HAP-1 (cell line): Measurements from ENCODE around the gene TTC28.
"Not testable (repeated sequence)": the region's sequence is repeated elsewhere in the genome, so short reads cannot be mapped to it uniquely, and the experiment has no call there.

Experiments used
- DNase-seq, 2 experiments: peaks; one replicate each; pipeline ENCODE4 v3.0.0-alpha.2; 2016 to 2020; ENCODE audit warnings: low spot score in 2 of 2
- H3K27me3 ChIP-seq: fragments of 250-450 bp; sonication (Bioruptor Pico); 2 replicates; pipeline ENCODE4 v1.5.1; 2020; ENCODE audit warnings: low read depth, mild to moderate bottlenecking, moderate library complexity
- H3K36me3 ChIP-seq: fragments of 250-450 bp; sonication (Bioruptor Pico); replicated peaks from 2 replicates; pipeline ENCODE4 v1.5.1; 2020; ENCODE audit warnings: mild to moderate bottlenecking
- H3K4me1 ChIP-seq: fragments of 250-450 bp; sonication (Bioruptor Pico); 2 replicates; pipeline ENCODE4 v1.5.1; 2020; ENCODE audit warnings: mild to moderate bottlenecking
- H3K4me3 ChIP-seq: fragments of 250-450 bp; sonication (Bioruptor Pico); 2 replicates; pipeline ENCODE4 v1.5.1; 2020; ENCODE audit warnings: mild to moderate bottlenecking, moderate library complexity
- H3K9me3 ChIP-seq: fragments of 250-450 bp; sonication (Bioruptor Pico); 2 replicates; pipeline ENCODE4 v1.5.1; 2020; ENCODE audit warnings: mild to moderate bottlenecking, moderate library complexity
- in situ Hi-C: fragments of 300-500 bp; cut with MboI; formaldehyde crosslinking; loops from 3 replicates; pipeline ENCODE4 v1.14.3; 2020; ENCODE audit warnings: low sequenced_read_pairs, inconsistent platforms, mixed read lengths

TTC28 gene

DNA sequence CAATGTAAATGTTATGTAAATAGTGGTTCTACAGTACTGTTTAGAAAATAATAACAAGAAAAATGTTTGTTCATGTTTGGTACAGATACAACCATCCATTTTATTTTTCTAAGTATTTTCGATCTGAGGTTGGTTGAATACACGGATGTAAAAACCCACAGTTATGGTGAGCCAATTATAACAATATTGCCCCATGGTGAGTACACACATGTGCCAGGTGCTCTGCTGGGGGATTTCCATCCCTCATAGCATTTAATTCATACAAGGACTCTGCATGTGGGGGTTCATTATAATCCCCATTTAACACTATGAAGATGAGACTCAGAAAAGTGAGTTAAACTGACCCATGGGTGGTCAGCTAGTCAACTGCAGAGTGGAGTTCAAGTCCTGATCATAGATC, 23.3 kb upstream of the TTC28 start:
- DNase-seq = no peak
- Histone ChIP-seq H3K27me3 (no peaks in the 10 kb centered on the region), H3K4me3 (no peak overlapping the region), H3K9me3 (no peaks in the 10 kb centered on the region), H3K36me3 (peaks cover 6% of the 10 kb centered on the region), H3K4me1 (no peaks in the 10 kb centered on the region)
- in situ Hi-C loops = no loop called here

DNA sequence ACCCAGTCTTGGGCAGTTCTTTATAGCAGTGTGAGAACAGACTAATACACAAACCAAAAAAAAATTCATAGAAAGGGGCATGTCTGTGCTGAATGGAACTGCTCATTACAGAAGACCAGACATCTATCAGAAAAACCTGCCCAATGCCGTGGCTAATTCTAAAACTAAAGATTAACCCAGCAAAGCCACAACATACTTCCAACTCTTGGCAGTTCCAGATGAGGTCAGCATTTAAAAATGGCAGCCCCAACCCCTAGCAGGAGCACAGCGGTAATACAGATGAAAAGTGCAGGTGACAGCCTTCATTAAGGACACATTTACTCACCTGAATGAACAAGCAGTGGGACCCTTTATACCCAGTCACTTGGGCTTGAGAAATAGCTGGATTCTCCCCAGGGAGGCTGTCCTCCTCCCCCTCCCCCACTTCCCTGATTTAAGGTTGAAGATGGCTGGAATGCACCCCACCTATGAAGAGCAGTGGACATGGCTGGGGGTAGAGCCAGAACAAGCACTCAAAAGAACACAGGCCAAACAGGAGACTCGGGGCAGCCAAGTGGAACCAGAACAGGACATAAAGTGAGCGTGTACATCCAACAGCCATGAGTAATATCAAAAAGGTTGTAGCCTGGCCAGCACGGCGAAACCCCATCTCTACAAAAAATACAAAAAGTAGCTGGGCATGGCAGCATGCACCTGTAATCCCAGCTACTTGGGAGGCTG, 13.6 kb upstream of the TTC28 start:
- H3K4me3 ChIP-seq, H3K9me3 ChIP-seq, H3K27me3 ChIP-seq, in situ Hi-C loops, DNase-seq, H3K36me3 ChIP-seq: not testable (repeated sequence)
- H3K4me1 ChIP-seq = peaks cover 10% of the 10 kb centered on the region; the same call in 1 of the 2 replicates

DNA sequence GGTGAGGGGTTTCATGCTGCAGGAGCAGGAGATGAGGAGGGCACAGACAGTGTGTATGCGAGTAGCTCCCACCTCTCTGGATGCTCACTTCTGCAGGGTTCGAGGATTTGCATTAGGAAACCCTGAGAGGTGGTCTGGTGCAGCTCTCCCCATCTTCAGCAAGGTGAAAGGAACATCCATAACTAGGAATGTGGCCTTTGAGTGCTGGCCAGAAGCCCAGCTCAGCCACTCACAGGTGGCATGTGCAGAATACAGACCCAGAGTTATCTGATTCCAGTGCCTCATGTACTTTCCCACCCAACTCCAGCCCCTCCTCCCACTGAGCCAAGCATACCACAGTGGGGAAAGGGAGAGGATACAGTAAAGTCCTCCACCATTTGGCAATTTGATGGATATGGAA, 10.2 kb upstream of the TTC28 start:
- DNase-seq, H3K4me1 ChIP-seq, H3K9me3 ChIP-seq, H3K27me3 ChIP-seq, in situ Hi-C loops, H3K4me3 ChIP-seq, H3K36me3 ChIP-seq: not testable (repeated sequence)

DNA sequence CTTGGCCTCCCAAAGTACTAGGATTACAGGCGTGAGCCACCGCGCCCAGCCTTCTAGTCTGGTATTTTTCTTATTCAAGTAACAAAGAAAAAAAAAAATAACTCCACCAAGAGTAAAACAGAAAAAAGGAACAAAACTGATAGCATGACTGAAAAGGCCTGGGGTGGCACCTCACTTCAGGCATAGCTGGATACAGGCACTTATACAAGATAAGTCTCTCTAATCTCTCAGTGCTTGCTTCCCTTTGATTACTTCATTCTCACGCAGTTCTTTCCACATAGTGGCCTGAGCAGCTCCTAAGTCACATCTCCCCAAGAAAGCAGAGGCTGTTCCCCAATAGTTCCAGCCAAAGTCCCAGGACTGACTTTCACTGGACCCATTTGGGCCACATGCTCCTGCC, 3.3 kb upstream of the TTC28 start:
- DNase-seq, H3K27me3 ChIP-seq, in situ Hi-C loops, H3K9me3 ChIP-seq, H3K4me1 ChIP-seq, H3K36me3 ChIP-seq, H3K4me3 ChIP-seq: not testable (repeated sequence)

DNA sequence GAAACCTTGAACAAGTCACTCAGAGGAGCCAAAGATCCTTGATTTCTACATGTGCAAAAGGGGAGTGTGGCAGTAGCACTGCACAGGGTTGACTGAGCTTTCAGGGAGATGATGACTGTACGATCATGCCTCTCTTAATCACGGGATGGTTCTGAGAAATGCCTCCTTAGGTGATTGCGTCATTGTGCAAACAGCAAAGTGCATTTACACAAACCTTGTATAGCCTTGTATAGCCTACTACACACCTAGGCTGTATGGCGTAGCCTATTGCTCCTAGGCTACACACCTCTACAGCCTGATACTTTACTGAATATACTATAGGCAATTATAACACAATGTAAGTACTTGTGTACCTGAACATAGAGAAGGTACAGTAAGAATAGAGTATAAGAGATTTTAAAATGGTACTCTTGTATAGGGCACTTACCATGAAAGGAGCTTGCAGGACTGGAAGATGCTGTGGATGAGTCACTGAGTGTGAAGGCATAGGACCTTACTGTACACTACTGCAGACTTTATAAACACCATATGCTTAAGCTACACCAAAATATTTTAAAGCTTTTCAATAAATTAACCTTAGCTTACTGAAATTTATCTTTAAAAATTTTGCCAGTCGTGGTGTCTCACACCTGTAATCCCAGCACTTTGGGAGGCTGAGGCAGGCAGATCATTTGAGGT, 1.3 kb upstream of the TTC28 start:
- DNase-seq, in situ Hi-C loops, H3K4me3 ChIP-seq: not testable (repeated sequence)

DNA sequence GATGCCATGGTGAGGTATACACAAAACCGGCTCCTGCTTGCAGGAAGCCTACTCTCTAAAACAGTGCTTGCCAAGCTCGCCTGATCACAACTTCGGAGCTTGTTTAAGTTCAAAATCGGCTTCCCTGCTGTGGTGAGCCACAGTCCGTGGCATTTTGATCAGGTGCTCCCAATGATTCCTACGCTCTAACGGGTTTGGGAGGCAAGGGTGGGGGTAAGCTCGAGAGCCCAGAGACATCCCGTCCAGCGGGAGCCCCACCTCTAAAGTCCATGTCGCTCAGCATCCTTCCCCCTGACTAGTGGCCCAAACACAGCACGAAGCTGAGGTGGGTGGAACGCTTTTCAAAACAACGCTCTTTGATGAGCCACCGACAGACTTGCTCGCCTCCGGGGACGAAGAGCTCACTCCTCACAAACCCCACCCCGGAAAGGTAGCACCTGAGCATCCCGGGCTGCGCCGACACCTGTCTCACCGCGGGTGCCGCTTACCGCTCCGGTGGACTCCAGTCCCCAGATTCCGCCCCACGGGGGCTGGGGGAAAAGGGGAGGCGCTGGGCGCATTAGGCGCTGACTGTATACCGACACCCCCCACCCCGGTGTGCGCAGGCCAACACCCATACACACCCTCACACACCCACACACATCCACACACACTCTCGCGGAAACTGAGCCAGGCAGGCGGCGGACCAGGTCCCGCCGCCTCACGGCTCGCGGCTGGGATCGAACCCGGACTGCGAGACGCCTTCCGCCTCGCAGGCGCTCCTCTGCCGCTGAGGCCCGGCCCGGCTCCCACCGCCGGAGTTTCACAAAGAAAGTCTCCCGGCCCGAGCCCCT, 646 bp downstream of the TTC28 start:
- peak in 1 of 2 experiments; percentile 36 for DNase-seq
- peak overlapping the region; percentile 67 for H3K4me3 ChIP-seq
- H3K4me1 ChIP-seq, H3K27me3 ChIP-seq, H3K36me3 ChIP-seq, H3K9me3 ChIP-seq, in situ Hi-C loops: not testable (repeated sequence)

More for the DNA sequence above, 1.3 kb upstream of the TTC28 start:
- H3K4me1 ChIP-seq, H3K27me3 ChIP-seq, H3K36me3 ChIP-seq, H3K9me3 ChIP-seq: not testable (repeated sequence)

DNA sequence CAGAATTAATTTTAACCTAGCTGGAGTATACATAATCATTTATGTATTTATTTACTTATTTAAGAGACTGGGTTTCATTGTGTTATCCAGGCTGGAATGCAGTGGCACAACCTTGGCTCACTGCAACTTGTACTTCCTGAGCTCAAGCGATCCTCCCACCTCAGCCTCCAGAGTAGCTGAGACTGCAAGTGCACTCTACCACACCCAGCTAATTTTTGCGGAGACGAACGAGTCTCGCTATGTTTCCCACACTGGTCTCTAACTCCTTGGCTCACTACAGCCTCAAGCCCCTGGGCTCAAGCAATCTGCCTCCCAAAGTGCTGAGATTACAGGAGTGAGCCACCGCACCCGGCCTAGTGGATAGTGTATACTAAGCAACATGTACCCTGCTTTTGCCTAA, 1.5 kb downstream of the TTC28 start:
- H3K9me3 ChIP-seq, DNase-seq, H3K4me1 ChIP-seq, in situ Hi-C loops, H3K36me3 ChIP-seq, H3K27me3 ChIP-seq: not testable (repeated sequence)
- H3K4me3 ChIP-seq = peak overlapping the region; percentile 67; the same call in 1 of the 2 replicates

DNA sequence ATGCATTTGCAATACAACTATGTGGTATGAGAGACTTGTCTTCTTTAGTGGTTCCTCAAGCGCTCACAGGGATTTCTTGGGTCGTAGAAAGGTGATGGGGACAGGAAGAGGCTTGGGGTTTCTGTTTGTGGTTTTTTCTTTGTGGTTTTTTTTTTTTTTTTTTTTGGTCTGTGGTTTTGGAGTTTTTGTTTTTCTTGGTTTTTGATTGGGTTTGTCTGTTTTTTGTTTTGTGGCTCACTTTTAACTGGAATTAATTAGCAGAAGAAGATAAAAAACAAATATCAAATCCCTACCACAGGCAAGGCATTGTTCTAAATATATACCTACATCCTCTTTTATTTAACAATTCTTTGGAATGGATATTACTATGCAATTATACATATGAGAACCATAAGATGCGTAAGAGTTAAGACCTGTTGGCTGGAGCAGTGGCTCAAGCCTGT, 5.5 kb downstream of the TTC28 start:
- in situ Hi-C loops = no loop called here
- no peaks in the 10 kb centered on the region for H3K27me3 ChIP-seq
- H3K9me3 ChIP-seq = 0 out of 2 replicates have a peak, but pooled peaks cover 4% of the 10 kb centered on the region

DNA sequence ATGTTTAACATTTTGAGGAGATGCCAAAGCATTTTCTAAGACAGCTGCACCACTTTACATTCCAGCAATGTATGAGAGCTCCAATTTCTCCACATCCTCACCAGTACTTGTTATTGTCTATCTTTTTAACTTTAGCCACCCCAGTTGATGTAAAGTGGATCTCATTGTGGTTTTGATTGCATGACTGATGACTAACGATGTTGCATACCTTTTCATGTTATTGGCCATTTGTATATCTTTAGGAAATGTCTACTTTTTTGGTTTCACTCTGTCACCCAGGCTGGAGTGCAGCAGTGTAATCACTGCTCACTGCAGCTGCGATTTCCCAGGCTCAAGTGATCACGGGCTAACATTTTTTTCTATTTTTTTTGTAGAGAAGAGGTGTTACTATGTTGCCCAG, 8.9 kb downstream of the TTC28 start:
- in situ Hi-C loops = no loop called here

More for the DNA sequence above, 5.5 kb downstream of the TTC28 start:
- no peak for DNase-seq
- Histone ChIP-seq H3K4me3 (no peak overlapping the region), H3K36me3 (no peaks in the 10 kb centered on the region), H3K4me1 (no peaks in the 10 kb centered on the region)

DNA sequence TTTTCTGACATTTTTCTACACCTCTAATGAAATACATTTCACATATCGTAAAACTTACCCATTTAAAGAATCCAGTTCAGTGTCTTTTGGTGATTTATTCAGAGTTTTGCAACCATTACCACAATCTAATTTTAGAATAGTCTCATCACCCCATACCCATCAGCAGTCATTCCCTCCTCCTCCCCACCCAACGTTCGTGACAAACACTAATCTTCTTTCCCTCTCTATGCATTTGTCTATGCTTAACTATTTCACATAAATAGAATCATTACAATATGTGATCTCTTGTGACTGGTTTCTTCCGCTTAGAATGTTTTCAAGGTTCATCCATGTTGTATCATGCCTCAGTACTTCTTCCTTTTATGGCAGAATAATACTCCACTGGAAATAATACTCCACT, 9.5 kb downstream of the TTC28 start:
- no peak for DNase-seq

More for the DNA sequence above, 8.9 kb downstream of the TTC28 start:
- H3K9me3 ChIP-seq = 0 out of 2 replicates have a peak, but pooled peaks cover 4% of the 10 kb centered on the region
- no peak overlapping the region for H3K4me3 ChIP-seq
- no peaks in the 10 kb centered on the region for H3K27me3 ChIP-seq
- H3K36me3 ChIP-seq = no peaks in the 10 kb centered on the region
- no peaks in the 10 kb centered on the region for H3K4me1 ChIP-seq
- DNase-seq = no peak

DNA sequence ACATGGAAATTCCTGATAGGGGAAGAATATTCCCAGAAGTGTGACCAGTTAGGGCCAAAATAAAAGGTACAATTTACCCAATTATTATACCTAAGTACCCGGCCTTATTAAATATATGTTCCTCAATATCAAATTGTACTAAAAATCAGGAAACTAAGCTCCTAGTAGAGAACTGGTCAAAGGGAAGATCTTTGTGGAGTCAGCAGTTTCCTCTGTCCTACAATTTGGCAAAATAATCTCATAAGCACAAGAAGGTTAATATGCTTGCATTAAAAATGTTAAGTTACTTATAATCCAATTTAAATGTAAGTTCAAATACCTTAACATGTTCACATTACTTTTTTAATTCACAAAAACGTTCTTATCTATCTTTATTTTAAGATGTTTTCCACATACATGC, 10.3 kb downstream of the TTC28 start:
- no peak overlapping the region for H3K4me3 ChIP-seq
- in situ Hi-C loops = no loop called here
- H3K9me3 ChIP-seq = 0 out of 2 replicates have a peak, but pooled peaks cover 4% of the 10 kb centered on the region
- H3K27me3 ChIP-seq = no peaks in the 10 kb centered on the region
- no peaks in the 10 kb centered on the region for H3K36me3 ChIP-seq
- no peak for DNase-seq
- H3K4me1 ChIP-seq = no peaks in the 10 kb centered on the region

More for the DNA sequence above, 9.5 kb downstream of the TTC28 start:
- in situ Hi-C loops = no loop called here
- Histone ChIP-seq H3K4me3 (no peak overlapping the region), H3K36me3 (no peaks in the 10 kb centered on the region), H3K9me3 (0 out of 2 replicates have a peak, but pooled peaks cover 4% of the 10 kb centered on the region), H3K4me1 (no peaks in the 10 kb centered on the region), H3K27me3 (no peaks in the 10 kb centered on the region)

DNA sequence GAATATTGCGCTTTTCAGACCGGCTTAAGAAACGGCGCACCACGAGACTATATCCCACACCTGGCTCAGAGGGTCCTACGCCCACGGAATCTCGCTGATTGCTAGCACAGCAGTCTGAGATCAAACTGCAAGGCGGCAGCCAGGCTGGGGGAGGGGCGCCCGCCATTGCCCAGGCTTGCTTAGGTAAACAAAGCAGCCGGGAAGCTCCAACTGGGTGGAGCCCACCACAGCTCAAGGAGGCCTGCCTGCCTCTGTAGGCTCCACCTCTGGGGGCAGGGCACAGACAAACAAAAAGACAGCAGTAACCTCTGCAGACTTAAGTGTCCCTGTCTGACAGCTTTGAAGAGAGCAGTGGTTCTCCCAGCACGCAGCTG, 16.1 kb downstream of the TTC28 start:
- in situ Hi-C loops, H3K9me3 ChIP-seq, H3K27me3 ChIP-seq, H3K4me1 ChIP-seq, DNase-seq, H3K36me3 ChIP-seq: not testable (repeated sequence)
- H3K4me3 ChIP-seq = peak overlapping the region; percentile 16; the same call in 1 of the 2 replicates

DNA sequence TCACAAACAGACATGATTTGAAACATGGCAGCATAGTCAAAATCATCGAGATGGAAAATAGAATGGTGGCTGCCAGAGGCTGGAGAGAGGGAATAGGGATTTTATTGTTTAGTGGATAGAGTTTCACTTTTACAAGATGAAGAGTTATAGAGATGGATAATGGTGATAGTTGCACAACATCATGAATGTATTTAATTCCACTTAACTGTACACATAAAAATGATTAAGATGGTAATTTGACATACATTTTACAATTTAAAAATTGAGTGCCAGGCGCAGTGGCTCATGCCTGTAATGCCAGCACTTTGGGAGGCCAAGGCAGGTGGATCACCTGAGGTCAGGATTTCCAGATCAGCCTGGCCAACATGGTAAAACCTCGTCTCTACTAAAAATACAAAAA, 21.2 kb downstream of the TTC28 start:
- no peak for DNase-seq
- Histone ChIP-seq H3K4me3 (no peak overlapping the region), H3K36me3 (no peaks in the 10 kb centered on the region), H3K27me3 (no peaks in the 10 kb centered on the region), H3K9me3 (no peaks in the 10 kb centered on the region), H3K4me1 (peaks cover 4% of the 10 kb centered on the region)
- in situ Hi-C loops = no loop called here

DNA sequence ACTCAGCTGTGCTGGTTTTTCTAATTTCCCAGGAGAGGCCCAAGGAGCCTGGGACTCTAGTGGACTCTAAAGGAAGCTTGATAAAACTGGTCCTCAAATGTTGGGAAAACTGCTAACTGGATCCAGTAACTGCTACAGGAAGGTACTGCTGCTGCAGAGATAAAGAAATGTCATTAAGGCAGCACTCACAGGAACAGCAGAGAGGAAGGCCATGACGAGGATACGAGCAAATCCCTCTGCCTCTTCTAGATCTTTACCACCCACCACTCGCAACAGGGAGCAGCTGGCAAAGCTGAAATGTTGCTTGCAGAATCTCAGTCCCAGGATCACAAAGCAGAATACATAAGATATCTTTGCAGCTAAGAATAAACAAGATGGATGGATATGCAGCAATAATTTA, 23.5 kb downstream of the TTC28 start:
- H3K36me3 ChIP-seq = no peaks in the 10 kb centered on the region
- in situ Hi-C loops = no loop called here

More for the DNA sequence above, 23.5 kb downstream of the TTC28 start:
- no peak for DNase-seq
- Histone ChIP-seq H3K4me3 (no peak overlapping the region), H3K4me1 (peaks cover 4% of the 10 kb centered on the region), H3K9me3 (no peaks in the 10 kb centered on the region), H3K27me3 (no peaks in the 10 kb centered on the region)
